HG03175 (cell line): ENCODE data around the gene FOLR1.

ENCODE experiments used
- ATAC-seq: cut with Tn5 transposase; IDR thresholded peaks from one replicate; pipeline ENCODE4 v1.9.1; 2021; ENCODE audit warnings: mild to moderate bottlenecking, moderate library complexity; ENCODE audit not compliant: unreplicated experiment

The FOLR1 gene

DNA sequence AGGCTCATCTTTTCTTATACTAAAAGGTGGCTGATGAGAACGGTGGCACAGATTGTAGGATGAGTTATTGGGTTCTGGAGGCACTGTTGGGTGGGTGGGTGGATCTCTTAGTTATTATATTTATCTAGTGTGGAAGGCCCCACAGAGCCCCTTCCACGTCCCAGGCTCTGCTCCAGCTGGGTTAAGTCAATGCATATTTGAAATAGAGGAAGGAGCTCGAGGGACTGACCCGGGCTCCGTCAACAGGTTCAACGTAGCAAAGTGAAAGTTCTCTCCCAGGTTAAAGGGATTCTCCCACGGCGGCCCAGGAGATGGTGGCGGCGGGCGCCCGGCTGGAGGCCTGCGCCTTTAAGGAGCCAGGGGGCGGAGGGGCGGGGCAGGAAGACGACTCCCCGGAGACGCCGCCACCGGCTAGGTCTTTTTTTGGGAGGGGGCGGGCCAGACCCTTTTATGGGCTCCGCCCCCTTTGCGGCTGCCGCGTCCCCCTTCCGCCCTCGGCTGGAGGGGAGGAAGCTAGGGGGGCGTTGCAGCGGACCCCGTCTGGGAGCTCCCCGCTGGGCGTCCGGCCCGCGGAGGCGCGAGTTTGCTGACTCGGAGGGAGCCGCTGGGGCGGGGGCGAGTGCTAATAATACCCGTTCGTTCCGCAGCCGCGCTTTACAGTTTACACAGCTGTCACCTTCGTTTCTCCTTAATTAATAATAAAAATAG lies 31.1 kb downstream of the FOLR1 start:
- peak; percentile 73 for ATAC-seq

DNA sequence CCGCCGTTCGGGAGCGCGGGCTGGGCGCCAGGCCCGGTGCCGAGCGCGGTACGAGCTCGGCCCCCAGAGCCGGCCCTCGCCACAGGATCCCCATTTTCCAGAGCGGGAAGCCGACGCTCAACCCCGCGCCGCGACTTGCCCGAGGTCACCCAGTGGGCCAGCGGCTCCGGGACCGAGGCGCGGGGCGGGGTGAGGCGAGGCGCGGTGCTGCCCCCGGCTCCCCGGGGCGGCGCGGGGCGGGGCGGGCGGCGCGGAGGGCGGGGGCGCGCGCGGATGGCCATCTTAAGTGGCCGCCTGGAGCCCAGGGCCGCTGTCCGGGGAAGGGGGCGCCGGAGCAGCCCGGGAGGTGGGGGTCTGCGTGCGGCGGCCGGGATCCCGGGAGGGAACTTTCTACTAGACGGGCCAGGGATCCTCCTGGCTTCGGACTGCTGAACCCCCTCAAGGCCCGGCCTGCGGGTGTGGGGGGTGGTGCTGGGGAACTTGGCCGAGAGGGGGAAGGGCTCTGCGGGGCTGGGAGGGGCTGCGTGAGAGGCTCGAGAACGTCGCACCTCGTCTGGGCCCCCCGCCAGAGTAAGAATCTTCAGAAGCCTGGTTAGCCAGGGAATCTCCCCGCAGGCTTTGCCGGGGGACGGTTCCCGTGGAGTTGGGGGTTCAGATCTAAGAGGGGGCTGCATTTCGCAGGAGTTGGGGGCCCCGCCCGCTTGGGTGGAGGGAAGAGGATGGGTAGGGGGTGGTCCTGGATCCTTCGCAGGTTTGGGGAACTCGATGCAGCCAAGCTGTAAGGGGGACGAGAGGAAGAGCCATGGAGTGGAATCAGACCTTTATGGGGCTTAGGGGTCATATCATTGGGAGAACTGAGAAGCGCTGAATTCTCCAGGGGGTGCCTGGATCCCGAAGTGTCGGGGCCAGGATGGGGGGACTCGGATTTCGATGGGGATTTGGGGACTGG lies 31.9 kb downstream of the FOLR1 start:
- ATAC-seq, result peak; percentile 49

DNA sequence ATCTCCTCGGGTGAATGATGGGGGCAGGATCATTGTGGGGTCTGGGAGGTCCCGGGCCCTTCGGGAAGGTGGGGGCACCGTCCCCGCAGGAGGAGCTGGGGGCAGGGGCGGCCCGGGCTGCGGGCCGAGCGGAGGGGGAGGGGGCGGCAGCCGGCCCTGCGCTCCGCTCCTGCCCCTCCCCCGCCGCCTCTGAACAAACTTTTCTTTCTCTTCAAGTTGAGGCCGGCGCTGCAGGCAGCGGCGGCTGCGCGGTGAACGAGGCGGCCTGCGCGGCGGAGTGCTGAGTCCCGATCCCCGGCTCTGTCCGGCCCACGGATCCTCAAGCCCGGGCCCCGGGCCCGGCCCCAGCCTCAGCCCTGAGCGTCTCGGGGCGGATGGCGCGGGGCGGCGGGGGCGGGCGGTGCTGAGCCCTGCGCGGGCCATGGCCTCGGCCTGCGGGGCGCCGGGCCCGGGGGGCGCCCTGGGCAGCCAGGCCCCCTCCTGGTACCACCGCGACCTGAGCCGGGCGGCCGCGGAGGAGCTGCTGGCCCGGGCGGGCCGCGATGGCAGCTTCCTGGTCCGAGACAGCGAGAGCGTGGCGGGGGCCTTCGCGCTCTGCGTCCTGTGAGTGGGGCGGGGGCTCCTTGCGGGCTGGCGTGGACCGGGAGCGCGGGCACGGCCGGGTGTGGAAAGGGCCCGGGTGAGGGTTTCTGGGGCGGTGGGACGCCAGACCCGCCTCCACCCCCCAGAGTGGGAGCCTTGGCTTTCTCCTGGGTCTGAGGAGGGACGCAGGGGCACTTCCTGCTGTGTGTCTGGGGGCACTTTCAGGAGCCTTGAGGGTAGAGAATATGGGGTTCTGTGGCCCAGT lies 32.8 kb downstream of the FOLR1 start, which contains the start of gene INPPL1:
Gene INPPL1, plus strand, starts transcription at position 204 of the 847 bp plus-strand sequence. Its CDS starts 218 bp downstream, at position 422.
- no peak for ATAC-seq

DNA sequence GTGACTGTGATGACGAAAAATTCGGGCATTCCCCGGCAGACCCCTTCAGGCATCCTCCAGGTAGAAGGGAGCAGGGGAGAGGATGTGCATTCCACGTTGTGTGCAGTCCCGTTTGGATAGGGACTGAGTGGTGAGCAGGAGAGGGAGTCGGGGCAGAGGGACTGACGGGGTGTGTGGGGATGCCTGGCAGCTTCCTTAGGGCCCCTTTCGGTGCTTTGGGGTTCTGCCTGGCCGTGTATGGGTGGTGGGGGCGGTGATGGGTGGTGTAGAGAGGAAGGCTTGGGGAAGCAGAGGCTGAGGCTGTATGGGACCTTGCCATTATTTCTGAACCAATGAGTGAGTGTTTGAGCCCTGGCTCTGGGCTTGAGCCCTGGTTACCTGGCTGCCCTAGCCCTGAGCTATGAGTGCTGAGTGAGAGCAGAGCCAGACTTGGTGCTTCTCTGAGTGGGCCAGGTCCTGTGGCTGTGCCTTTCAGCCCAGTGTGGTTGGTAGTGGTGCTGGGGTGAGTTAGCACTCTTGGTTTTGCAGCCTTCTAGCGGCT lies 33.5 kb downstream of the FOLR1 start:
- no peak for ATAC-seq

DNA sequence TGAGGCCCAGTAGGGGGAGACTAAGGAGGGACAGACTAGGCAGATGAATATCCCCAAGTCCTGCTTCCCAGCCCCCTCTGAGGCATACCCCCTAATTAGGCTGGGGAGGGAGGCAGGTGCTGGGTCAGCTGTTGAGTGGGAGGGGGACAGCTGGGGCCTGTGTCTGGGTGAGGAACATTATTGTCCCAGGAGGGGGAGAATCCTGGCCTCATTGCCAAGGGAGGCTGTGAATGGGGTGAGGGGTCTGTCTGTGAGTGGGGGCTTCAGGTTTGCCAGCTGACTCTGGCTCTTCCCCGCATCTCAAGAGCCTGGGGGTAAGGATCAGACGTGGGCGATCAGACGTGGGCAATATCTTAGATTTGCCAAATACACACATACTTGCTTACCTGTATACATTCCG lies 34.8 kb downstream of the FOLR1 start:
- no peak for ATAC-seq

DNA sequence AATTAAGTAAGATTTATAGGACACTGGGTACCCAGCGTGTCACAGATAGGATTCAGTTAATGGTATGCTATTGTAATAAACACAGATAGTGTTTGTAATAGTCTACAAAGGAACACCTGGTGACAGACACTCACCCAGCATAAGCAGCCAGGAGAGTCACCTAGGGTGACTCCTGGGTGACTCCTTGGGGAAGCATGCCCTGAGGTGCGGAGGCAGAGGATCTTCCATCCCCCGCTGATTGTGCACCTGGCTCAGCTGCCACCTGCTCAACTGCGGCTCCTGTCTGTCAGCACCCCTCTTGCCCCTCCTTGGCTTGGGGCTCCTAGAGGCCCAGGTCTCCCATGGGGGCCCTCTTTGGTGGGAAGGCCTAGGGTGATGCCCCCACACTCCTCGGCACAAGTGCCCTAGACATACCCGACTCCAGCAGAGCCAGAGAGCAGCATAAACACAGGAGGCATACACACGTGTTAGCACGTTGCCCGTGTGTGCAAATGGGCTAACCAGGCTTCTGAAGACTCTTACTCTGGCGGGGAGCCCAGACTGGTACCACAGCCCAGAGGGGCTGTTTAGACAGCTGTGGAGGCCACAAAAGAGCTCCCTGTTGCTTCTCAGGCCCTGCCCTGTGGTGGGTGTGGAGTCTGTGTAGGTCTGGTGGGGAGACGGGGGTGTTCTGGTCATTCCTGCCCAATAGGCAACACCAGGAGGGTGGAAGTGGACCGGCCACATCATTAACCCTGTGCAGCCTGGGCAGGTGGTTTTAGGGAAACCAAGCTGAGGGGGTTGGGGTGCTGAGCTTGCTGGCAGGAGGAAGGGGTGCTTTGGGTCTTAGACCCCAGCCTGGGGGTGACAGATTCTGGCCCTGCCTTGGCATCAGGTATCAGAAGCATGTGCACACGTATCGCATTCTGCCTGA lies 35.6 kb downstream of the FOLR1 start:
- ATAC-seq, result no peak

DNA sequence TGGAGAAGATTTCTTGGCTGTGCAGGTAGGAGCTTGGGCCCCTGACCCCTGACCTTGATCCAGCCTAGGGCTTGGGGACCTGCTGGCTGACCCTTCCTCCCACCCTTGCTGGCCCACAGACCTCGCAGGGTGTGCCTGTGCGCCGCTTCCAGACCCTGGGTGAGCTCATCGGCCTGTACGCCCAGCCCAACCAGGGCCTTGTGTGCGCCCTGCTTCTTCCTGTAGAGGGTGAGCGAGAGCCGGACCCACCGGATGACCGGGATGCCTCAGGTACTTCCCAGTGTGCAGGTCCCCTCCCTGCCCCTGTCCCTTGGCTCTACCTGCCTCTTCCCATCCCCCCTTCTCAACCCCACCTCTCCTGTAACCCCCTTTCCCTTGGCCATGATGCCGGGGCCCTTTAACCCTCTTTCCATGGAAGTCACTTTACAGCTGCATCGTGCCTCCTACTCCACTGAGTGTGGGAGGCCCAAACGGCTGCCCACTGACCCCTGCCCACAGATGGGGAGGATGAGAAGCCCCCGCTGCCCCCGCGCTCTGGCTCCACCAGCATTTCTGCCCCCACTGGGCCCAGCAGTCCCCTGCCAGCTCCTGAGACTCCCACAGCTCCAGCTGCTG lies 36.4 kb downstream of the FOLR1 start:
- no peak for ATAC-seq

DNA sequence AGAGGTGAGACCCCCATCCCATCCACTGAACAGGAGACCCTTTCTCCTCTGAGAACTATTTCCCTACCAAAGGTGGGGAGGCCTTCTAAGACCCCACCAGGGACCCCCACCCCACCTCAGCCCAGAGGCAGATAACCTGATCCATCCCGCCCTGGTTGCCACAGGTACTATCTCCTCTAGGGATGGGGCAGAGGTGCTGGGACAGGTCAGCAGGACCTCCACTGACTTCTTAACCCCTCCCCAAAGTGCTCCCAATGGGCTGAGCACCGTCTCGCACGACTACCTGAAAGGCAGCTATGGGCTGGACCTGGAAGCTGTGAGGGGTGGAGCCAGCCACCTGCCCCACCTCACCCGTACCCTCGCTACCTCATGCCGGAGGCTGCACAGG lies 36.9 kb downstream of the FOLR1 start:
- no peak for ATAC-seq

DNA sequence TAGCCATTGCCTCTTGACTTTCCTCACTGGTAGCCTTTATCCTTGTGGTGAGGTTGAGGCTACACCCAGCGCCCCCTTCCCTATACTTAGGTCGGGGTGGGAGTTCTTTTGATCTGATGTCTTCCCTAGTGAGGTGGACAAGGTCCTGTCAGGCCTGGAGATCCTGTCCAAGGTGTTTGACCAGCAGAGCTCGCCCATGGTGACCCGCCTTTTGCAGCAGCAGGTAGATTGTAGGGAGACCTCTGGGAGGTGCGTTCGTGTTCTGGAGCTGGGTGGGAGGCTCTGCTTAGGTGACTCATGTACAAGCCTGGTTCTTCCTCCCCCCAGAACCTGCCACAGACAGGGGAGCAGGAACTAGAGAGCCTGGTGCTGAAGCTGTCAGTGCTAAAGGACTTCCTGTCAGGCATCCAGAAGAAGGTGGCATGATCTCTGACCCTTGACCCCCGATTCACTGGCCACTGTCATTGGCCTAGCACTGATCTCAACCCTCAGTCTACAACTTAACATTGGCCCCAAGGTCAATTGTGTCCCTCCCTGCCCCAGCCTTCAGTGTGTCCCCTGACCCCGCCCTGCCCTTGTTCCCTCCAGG lies 37.5 kb downstream of the FOLR1 start:
- no peak for ATAC-seq

DNA sequence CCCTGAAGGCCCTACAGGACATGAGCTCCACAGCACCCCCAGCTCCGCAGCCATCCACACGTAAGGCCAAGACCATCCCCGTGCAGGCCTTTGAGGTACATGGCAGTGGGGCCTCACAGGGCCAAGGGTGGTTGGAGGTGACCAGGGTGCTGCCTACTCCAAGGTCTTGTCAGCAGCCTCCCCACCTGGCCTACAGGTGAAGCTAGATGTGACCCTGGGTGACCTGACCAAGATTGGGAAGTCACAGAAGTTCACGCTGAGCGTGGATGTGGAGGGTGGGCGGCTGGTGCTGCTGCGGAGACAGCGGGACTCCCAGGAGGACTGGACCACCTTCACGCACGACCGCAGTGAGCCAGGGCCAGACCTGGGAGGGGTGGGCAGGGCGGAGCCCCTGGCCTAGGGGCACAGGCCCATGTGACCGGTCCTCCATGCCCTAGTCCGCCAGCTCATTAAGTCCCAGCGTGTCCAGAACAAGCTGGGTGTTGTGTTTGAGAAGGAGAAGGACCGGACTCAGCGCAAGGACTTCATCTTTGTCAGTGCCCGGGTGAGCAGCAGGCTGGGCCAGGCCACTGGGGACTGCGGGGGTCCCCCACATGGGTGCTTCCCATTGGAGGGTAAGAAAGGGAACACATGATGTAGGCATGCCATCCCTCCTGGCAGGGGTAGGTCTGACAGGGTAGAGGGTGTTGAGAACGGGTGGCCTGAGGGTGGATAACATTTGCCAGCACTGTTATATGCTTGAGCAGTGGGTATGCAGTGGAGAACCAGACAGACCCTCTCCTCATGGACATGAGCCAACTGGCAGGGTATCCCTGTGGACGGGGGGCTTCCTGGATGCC lies 38.2 kb downstream of the FOLR1 start:
- no peak for ATAC-seq

DNA sequence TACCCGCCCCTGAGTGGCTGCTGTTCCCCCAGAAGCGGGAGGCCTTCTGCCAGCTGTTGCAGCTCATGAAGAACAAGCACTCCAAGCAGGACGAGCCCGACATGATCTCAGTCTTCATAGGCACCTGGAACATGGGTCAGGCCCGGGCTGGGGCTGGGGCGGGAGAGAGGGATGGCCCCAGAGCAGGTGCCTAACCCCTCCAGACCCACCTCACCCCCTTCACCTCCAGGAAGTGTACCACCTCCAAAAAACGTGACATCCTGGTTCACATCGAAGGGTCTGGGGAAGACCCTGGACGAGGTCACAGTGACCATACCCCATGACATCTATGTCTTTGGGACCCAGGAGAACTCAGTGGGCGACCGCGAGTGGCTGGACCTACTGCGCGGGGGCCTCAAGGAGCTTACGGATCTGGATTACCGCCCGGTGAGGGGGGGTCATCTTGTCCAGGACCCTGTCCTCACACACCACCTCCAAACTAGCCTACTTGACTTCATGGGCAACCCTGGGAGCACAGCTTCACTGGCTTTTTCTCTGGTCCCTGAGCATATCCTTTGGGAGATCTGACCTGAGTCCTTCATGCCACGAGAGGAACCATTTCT lies 38.9 kb downstream of the FOLR1 start:
- no peak for ATAC-seq

DNA sequence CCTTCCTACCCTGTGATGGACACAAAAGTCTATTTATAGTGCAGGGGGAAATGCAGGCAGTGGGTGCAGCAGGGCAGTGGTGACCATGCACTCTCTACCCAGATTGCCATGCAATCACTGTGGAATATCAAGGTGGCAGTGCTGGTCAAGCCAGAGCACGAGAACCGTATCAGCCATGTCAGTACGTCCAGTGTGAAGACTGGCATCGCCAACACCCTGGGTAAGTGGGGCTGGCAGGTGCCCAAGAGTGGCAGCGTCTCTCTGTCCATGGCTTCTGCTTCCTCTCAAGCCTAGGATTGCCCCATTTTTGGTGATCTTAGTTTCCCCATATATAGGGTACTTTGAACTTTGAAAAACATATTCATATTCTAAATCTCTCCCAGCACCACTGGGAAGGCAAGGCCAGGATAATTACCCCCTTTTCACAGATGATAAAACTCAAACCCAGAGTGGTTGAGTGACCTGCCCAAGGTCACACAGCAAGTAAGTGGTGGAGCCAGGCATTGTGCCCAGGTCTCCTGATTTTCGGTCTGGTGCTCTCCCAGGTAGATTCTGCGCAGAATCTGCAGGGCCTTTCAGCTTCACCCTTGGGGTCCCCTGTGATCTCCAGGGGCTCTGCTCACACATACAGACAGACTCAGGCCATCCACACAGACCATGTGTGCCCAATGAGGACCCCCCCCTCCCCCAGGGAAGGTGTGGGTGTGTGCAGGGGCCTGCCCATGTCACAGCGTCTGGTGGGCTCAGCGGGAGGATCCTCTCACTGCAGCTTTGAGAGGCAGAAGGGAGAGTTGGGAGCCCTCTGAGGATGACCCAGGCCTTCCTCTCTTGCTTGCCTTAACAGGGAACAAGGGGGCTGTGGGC lies 39.7 kb downstream of the FOLR1 start:
- ATAC-seq, result no peak

DNA sequence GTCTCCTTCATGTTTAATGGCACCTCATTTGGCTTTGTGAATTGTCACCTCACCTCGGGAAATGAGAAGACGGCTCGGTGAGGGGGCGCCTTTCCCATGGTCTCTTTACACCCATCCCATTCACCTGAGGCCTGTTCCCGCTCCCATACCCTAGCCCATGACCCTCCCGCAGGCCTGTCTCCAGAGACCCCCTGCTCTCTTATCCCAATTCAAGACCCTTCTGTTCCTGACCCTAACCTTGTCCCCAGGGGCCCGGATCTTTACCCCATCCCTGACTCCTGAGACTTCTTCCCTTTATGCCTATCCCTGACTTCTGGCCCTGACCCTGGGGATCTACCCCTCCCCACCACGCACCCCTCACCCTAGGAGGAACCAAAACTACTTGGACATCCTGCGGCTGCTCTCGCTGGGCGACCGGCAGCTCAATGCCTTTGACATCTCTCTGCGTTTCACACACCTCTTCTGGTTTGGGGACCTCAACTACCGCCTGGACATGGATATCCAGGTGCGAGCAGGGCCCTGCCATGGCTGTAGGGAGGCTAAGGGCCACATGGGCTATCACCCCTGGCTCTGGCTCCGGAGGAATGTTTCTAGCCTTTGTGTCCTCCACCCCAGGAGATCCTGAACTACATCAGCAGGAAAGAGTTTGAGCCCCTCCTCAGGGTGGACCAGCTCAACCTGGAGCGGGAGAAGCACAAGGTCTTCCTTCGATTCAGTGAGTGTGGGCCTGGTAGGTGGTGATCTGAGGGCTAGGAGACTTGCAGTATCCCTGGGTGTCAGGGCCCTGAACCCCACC lies 40.5 kb downstream of the FOLR1 start:
- ATAC-seq, result no peak

DNA sequence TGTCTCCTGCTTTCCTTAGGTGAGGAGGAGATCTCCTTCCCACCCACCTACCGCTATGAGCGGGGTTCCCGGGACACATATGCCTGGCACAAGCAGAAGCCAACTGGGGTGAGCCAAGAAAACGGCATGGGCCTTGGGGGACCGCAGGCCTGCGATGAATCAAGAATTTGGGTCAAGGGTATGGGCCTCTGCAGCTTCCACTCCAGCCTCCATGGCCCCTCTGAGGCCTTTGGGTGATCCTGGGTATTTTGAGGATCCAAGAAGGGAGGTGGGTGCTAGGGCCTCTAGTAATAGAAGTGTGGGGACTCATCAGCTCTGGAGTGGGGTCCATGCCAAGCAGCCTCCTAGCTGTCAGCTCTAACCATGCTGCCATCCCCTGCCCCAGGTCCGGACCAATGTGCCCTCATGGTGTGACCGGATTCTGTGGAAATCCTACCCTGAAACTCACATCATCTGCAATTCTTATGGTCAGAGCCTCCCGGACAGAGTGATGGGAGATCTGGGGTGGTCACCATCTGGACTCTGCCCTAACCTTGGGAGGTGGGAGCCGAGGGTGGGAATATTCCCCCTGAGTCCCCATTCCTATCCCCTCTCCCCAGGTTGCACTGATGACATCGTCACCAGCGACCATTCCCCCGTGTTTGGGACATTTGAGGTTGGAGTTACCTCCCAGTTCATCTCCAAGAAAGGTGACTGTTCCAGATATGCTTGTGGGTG lies 41.3 kb downstream of the FOLR1 start:
- no peak for ATAC-seq

DNA sequence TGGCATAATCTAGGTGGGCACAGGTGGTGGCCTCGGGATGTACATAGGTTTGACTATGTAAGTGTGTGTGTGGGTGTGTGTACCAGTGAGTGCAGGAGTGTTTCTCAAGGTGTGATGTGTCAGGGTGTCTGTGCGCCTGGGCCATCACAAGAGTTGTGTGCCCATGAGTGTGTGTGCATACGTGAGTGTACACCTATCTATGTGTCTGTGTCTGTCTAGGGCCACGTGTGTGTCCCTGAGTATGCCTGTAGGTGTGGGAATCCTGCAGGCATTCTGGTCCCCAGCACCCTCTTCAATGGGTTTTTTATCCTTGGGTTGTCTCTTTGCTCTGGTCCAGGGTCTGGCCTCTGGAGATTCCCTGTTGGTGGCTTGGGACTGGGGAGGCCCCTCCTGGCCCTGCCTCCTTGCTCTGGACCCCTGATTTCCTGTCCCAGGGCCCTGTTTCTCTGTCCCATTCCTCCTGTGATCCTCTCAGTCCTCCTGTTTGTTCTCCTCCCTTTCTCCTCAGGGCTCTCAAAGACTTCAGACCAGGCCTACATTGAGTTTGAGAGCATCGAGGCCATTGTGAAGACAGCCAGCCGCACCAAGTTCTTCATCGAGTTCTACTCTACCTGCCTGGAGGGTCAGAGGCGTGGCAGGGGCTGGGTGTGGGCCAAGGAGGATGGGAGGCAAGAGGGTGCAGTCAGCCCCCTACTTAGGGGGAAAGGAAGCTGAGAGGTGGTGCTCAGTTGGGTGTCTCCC lies 42.0 kb downstream of the FOLR1 start:
- no peak for ATAC-seq
